H1 (cell line): ENCODE data around the gene TTF1. TPM values are rescaled to one million over a fixed set of nuclear protein-coding genes. Genes with fewer than 3 reads are reported as not detected.

Source experiments
- polyA plus RNA-seq, 7 experiments: library from polyadenylated mRNA; depleted of rRNA in 3 of 7; stranded (reverse) in 5 of 7; unstranded in 2 of 7; fragments of >200 nt in 5 of 7; fragments of 200-250 nt in 2 of 7; gene quantifications; 1 replicate in 5 of 7; 2 replicates in 1 of 7; 4 replicates in 1 of 7; pipeline versions ENCODE4 v1.2.1 to v1.2.3, GENCODE V29; 2011 to 2013; ENCODE audit warnings: missing spikeins in 2 of 7, mixed read lengths in 2 of 7
- total RNA-seq: library from RNA; stranded (reverse); fragmentation: NEBNext Ultra II Directional; extraction: Animal tissue kit (Norgen Biotek cat#: 25700); gene quantifications from 2 replicates; pipeline ENCODE4 v1.2.1, GENCODE V29; 2021
- TF ChIP-seq, protein P1 (sequence below): fragments of 300-600 bp; sonication (generic); IDR thresholded peaks from 2 replicates; pipeline ENCODE4 v1.7.1; 2012; ENCODE audit warnings: low read length, moderate library complexity, mild to moderate bottlenecking, inconsistent platforms; ENCODE audit not compliant: insufficient replicate concordance

TTF1 gene
- total and polyA plus RNA-seq, 2 of the 8 experiments (the other 6 are each of a cell fraction or from before 2014, with no cell fraction given), result 7.8 to 22.2 TPM

DNA sequence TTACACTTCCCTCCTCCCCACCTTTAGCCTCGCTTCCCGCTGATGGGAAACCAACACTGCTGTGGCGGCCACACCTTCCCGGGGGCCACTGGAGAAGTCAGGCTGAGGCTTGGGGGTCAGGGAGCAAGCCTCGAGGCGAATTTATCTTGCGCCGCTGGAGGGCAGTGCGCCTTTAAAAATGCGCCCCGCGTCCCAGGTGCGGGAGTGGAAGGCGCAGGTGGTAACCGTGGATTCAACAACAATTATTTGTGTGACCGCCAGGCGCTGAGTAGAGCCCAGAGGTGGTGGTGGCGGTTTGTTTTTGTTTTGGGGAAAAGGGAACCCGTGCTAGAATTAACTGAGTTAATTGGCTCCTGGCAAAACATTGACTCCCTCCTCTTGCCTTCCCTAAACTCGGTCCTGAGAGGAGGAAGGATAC, 4.5 kb upstream of the TTF1 start (continued):
- TF ChIP-seq, protein P1, sequence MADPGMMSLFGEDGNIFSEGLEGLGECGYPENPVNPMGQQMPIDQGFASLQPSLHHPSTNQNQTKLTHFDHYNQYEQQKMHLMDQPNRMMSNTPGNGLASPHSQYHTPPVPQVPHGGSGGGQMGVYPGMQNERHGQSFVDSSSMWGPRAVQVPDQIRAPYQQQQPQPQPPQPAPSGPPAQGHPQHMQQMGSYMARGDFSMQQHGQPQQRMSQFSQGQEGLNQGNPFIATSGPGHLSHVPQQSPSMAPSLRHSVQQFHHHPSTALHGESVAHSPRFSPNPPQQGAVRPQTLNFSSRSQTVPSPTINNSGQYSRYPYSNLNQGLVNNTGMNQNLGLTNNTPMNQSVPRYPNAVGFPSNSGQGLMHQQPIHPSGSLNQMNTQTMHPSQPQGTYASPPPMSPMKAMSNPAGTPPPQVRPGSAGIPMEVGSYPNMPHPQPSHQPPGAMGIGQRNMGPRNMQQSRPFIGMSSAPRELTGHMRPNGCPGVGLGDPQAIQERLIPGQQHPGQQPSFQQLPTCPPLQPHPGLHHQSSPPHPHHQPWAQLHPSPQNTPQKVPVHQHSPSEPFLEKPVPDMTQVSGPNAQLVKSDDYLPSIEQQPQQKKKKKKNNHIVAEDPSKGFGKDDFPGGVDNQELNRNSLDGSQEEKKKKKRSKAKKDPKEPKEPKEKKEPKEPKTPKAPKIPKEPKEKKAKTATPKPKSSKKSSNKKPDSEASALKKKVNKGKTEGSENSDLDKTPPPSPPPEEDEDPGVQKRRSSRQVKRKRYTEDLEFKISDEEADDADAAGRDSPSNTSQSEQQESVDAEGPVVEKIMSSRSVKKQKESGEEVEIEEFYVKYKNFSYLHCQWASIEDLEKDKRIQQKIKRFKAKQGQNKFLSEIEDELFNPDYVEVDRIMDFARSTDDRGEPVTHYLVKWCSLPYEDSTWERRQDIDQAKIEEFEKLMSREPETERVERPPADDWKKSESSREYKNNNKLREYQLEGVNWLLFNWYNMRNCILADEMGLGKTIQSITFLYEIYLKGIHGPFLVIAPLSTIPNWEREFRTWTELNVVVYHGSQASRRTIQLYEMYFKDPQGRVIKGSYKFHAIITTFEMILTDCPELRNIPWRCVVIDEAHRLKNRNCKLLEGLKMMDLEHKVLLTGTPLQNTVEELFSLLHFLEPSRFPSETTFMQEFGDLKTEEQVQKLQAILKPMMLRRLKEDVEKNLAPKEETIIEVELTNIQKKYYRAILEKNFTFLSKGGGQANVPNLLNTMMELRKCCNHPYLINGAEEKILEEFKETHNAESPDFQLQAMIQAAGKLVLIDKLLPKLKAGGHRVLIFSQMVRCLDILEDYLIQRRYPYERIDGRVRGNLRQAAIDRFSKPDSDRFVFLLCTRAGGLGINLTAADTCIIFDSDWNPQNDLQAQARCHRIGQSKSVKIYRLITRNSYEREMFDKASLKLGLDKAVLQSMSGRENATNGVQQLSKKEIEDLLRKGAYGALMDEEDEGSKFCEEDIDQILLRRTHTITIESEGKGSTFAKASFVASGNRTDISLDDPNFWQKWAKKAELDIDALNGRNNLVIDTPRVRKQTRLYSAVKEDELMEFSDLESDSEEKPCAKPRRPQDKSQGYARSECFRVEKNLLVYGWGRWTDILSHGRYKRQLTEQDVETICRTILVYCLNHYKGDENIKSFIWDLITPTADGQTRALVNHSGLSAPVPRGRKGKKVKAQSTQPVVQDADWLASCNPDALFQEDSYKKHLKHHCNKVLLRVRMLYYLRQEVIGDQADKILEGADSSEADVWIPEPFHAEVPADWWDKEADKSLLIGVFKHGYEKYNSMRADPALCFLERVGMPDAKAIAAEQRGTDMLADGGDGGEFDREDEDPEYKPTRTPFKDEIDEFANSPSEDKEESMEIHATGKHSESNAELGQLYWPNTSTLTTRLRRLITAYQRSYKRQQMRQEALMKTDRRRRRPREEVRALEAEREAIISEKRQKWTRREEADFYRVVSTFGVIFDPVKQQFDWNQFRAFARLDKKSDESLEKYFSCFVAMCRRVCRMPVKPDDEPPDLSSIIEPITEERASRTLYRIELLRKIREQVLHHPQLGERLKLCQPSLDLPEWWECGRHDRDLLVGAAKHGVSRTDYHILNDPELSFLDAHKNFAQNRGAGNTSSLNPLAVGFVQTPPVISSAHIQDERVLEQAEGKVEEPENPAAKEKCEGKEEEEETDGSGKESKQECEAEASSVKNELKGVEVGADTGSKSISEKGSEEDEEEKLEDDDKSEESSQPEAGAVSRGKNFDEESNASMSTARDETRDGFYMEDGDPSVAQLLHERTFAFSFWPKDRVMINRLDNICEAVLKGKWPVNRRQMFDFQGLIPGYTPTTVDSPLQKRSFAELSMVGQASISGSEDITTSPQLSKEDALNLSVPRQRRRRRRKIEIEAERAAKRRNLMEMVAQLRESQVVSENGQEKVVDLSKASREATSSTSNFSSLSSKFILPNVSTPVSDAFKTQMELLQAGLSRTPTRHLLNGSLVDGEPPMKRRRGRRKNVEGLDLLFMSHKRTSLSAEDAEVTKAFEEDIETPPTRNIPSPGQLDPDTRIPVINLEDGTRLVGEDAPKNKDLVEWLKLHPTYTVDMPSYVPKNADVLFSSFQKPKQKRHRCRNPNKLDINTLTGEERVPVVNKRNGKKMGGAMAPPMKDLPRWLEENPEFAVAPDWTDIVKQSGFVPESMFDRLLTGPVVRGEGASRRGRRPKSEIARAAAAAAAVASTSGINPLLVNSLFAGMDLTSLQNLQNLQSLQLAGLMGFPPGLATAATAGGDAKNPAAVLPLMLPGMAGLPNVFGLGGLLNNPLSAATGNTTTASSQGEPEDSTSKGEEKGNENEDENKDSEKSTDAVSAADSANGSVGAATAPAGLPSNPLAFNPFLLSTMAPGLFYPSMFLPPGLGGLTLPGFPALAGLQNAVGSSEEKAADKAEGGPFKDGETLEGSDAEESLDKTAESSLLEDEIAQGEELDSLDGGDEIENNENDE, result no peak
